Psoas muscle (tissue), 8 donors: ENCODE results near the gene ABCA2. TPM values are rescaled to one million over a fixed set of nuclear protein-coding genes. Genes with fewer than 3 reads are reported as not detected.
"Not testable (repeated sequence)": the region's sequence is repeated elsewhere in the genome, so short reads cannot be mapped to it uniquely, and the experiment has no call there.

Experiments used
- ATAC-seq, 4 donors: fragments of 200-7000 bp; cut with Tn5 transposase; one replicate each; pipeline ENCODE4 v1.9.1; 2020; ENCODE audit warnings: moderate library complexity in 3 of 4, mild to moderate bottlenecking in 2 of 4
- DNase-seq, 2 donors: peaks; one replicate each; pipeline ENCODE4 v3.0.0-alpha.2; 2020
- H3K27ac ChIP-seq: fragments of 200-600 bp; one replicate; pipeline ENCODE4 v1.8.0; 2022
- H3K27me3 ChIP-seq, 3 donors: fragments of 200-600 bp in 1 of 3; one replicate each; pipeline versions ENCODE4 v1.6.1 to v1.8.0; 2013 to 2022; ENCODE audit warnings: low read length in 2 of 3, mild to moderate bottlenecking in 2 of 3, moderate library complexity in 1 of 3; ENCODE audit not compliant: insufficient read depth in 3 of 3
- H3K36me3 ChIP-seq, 2 donors: fragments of 200-600 bp in 1 of 2; one replicate each; pipeline versions ENCODE4 v1.6.1 to v1.8.0; 2013 to 2022; ENCODE audit warnings: low read depth in 1 of 2, mild to moderate bottlenecking in 1 of 2, moderate library complexity in 1 of 2; ENCODE audit not compliant: insufficient read depth in 1 of 2
- H3K4me1 ChIP-seq: fragments of 200-600 bp; one replicate; pipeline ENCODE4 v1.8.0; 2022
- H3K4me3 ChIP-seq: fragments of 200-600 bp; one replicate; pipeline ENCODE4 v1.8.0; 2022; ENCODE audit warnings: mild to moderate bottlenecking
- H3K9me3 ChIP-seq: fragments of 200-600 bp; one replicate; pipeline ENCODE4 v1.8.0; 2022
- CTCF ChIP-seq: fragments of 200-600 bp; IDR thresholded peaks from one replicate; pipeline ENCODE4 v1.8.0; 2022; ENCODE audit warnings: antibody characterized with exemption
- WGBS, 3 donors: extraction: QIAGEN DNeasy Blood & Tissue Kit; methylation state at CpG; one replicate each; pipeline versions ENCODE4 v1.1.6 to v1.1.7; 2013; 5-methylcytosine and 5-hydroxymethylcytosine counted together
- intact Hi-C, 2 donors: fragments of 100-400 bp; cut with DNase I; formaldehyde crosslinking; loops; one replicate each; pipeline versions ENCODE4 v1.11.0 to v1.14.2; 2022
- polyA plus RNA-seq, 3 donors: library from polyadenylated mRNA; stranded (reverse); fragments of 200-250 nt; gene quantifications; one replicate each; pipeline ENCODE4 v1.2.3, GENCODE V29; 2013
- total RNA-seq, 4 donors: library from RNA; stranded (reverse); fragmentation: NEBNext Ultra II Directional in 2 of 4; extraction: Animal tissue kit (Norgen Biotek cat#: 25700) in 2 of 4; gene quantifications; one replicate each; pipeline versions ENCODE4 v1.2.1 to v1.2.4, GENCODE V29; 2021 to 2023
- donor health status: healthy with polysubstance abuse.
- donor health status: DM: no; HTN: no; CAD: no; lungs with moderate emphysema.
- donor health status: Bipolar disorder and iron deficiency.
- donor health status: healthy.
- donor health status: DM: yes; HTN: yes; CAD: no.
- donor health status: DM: no; HTN: no; CAD: no.
- donor health status: DM: no; HTN: no; CAD: no.
- donor health status: DM: yes; HTN: yes; CAD: no.

Gene ABCA2
- total and polyA plus RNA-seq, 7 donors = 6.9 to 23.5 (median 12.2) TPM

- Histone ChIP-seq H3K27ac (no peak overlapping the region), H3K9me3 (no peaks in the 10 kb centered on the region), H3K27me3 (peaks cover 0 to 6% (median 0%) of the 10 kb centered on the region in 3 donors), H3K4me3 (no peak overlapping the region), H3K4me1 (peaks cover 6% of the 10 kb centered on the region), H3K36me3 (peaks cover 0 to 12% of the 10 kb centered on the region in 2 donors)
- WGBS, 3 donors = 16 to 27% (median 25%) methylated on average over 8 to 9 of the region's 9 CpGs
- no peak for TF ChIP-seq CTCF
- DNase-seq (no peak), ATAC-seq (peak in 3 of 4 donors; percentile 7 to 31 (median 26))
- intact Hi-C loops = loop anchor here (1.0 to 2.0 kb wide), 3 partner anchors 87 to 248 kb away; no protein-coding TSS in a partner anchor
Measured at GRCh38 chr9:137035507-137035834, 7.4 kb upstream of the ABCA2 start.

- H3K9me3 ChIP-seq = no peaks in the 10 kb centered on the region
- H3K27ac ChIP-seq = no peak overlapping the region
- peak; percentile 78 to 92 for DNase-seq
- no peak overlapping the region for H3K4me3 ChIP-seq
- peak; percentile 88 for TF ChIP-seq CTCF
- peaks cover 6% of the 10 kb centered on the region for H3K4me1 ChIP-seq
- H3K27me3 ChIP-seq = peaks cover 0 to 6% (median 0%) of the 10 kb centered on the region in 3 donors
- 7 to 13% (median 7%) methylated on average over 23 to 24 of the region's 24 CpGs for WGBS, 3 donors
- peak; percentile 74 to 94 (median 92) for ATAC-seq
- peaks cover 0 to 12% of the 10 kb centered on the region in 2 donors for H3K36me3 ChIP-seq
- intact Hi-C loops = loop anchor here (1.0 to 2.0 kb wide), 3 partner anchors 86 to 248 kb away; no protein-coding TSS in a partner anchor
Measured at GRCh38 chr9:137034709-137035506, 6.9 kb upstream of the ABCA2 start.

GRCh38 chr9:137034039-137034708, 6.1 kb upstream of the ABCA2 start:
- intact Hi-C loops = loop anchor here (2.0 kb wide), 2 partner anchors 85 to 245 kb away; no protein-coding TSS in a partner anchor
- H3K4me1 ChIP-seq = peaks cover 9% of the 10 kb centered on the region

GRCh38 chr9:137033481-137033880, 5.4 kb upstream of the ABCA2 start:
- H3K27ac ChIP-seq = not testable (repeated sequence)
- H3K4me1 ChIP-seq = peaks cover 16% of the 10 kb centered on the region
- 92 to 98% (median 96%) methylated on average over 5 of the region's 5 CpGs for WGBS, 3 donors

More at GRCh38 chr9:137034039-137034708, 6.1 kb upstream of the ABCA2 start:
- H3K4me3 ChIP-seq = peak overlapping the region; percentile 28
- ATAC-seq (no peak), DNase-seq (no peak)
- H3K27me3 ChIP-seq = peaks cover 0 to 6% (median 0%) of the 10 kb centered on the region in 3 donors
- no peak overlapping the region for H3K27ac ChIP-seq
- no peaks in the 10 kb centered on the region for H3K9me3 ChIP-seq
- no peak for TF ChIP-seq CTCF
- peaks cover 0 to 5% of the 10 kb centered on the region in 2 donors for H3K36me3 ChIP-seq
- WGBS, 3 donors = 31 to 34% (median 32%) methylated on average over 14 to 15 of the region's 15 CpGs

GRCh38 chr9:137032858-137033257, 4.8 kb upstream of the ABCA2 start:
- Histone ChIP-seq H3K27me3 (peaks cover 0 to 6% (median 0%) of the 10 kb centered on the region in 3 donors), H3K4me1 (peaks cover 16% of the 10 kb centered on the region), H3K27ac (no peak overlapping the region), H3K9me3 (no peaks in the 10 kb centered on the region), H3K36me3 (no peaks in the 10 kb centered on the region), H3K4me3 (peak overlapping the region; percentile 28)
- WGBS, 3 donors = 84 to 89% (median 85%) methylated on average over 9 to 10 of the region's 10 CpGs
- DNase-seq (peak; percentile 65 to 73), ATAC-seq (no peak)
- intact Hi-C loops = no loop called here
- TF ChIP-seq CTCF = no peak

More at GRCh38 chr9:137033481-137033880, 5.4 kb upstream of the ABCA2 start:
- peak overlapping the region; percentile 28 for H3K4me3 ChIP-seq
- H3K9me3 ChIP-seq, H3K36me3 ChIP-seq, H3K27me3 ChIP-seq, intact Hi-C loops, DNase-seq, ATAC-seq: not testable (repeated sequence)
